DMS114 treated with DMSO at 0.1 percent for 48 hours (cell line): ENCODE results near the gene HECTD4.
A peak's percentile ranks its signal among the peaks of the same experiment; 100 is the strongest.
"Not testable (repeated sequence)": the region's sequence is repeated elsewhere in the genome, so short reads cannot be mapped to it uniquely, and the experiment has no call there.

ENCODE experiments used
- DNase-seq: peaks from one replicate; lab custom pipeline; 2025; ENCODE audit not compliant: unreplicated experiment; lab: John Stamatoyannopoulos, UW

Gene HECTD4, protein sequence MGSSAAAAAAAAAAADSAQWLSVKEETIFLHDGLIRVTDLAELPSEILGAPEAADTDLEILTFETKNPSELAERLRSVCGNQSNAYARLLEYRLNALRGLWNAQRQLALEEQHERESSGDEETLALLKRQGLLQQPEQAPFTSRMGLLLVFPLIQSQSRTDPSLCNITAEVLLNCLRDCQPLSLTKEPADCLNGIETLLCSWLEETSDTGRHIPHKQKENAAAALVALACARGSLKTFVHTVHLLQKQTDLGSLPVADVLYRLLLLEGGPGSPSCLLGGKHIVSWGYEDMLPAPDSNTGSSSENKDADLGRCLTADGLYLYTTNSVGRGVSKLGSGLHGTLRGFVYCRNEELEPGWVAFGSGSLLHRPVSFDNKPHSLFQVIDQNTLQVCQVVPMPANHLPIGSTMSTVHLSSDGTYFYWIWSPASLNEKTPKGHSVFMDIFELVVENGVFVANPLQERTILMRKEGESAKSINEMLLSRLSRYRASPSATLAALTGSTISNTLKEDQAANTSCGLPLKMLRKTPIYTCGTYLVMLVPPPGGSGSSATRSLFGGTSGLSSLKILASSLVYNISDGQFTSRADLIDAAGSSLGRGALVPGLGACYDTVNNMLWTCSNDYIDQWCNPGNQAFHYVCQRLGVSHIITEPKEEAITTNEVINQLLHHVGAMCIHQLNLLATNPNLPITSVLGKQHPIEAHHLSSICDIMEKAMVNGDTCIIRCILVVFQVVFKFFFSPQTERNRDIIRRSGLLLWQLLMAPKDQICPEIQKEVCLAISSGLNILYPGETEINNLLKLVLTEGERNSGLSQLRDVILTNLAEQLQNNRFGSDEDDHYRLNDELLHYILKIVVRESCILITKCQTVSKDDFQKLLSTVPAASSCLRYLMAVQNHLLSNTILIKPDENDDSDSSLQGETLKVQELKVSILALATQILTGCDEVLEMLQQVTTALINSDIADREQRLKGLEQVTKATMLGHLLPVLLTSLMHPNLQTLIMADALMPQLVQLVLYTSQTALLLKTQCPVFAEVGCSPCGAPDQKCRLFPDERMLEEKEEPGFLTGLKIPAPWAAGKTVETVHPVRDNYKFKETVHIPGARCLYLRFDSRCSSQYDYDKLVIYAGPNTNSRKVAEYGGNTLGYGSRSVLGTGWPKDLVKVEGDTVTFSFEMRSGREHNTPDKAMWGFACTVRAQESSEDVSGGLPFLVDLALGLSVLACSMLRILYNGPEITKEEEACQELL (N-terminal part only)

DNA sequence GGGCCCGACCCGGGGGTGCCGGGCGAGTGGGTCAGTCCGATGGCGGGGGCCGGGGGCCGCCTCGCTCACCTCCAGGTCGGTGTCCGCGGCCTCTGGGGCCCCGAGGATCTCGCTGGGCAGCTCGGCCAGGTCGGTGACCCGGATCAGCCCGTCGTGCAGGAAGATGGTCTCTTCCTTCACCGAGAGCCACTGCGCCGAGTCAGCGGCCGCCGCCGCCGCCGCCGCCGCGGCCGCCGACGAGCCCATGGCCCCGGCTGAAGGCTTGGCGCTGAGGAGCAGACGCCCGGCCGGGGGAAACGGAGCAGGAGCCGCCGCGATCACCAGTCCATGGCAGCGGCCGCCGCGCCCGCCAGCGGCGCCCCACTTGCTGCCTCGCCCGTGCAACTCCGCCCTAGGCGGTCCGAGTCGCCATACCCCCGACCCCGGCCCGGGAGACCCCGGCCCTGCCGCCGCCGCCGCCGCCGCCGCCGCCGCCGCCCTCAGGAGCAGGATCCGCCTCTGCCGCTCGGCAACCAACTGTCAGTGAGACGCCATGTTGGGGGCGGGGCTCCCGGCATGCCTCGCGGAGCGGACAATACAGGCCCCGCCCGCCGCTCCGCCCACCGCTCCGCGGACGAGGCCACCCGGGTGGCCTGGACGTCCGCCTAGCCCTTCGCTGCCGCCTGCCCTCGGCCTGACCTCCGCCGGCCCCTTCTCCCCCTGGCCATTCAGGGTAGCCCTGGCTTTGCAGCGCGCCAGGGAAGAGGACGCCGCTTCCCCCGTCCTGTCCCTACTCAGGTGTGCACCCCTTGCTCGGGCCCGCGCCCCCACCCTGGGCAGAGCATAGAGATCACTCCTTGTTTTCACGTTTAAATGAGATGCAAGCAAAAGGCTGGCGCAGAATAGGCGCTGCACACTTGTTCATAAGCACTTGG, at the start of gene HECTD4:
Gene HECTD4 (minus strand): TSS at position 549 of the 914 bp plus-strand sequence. CDS start 303 bp downstream, at position 246.
- DNase-seq, result peak; percentile 83

- DNase-seq, result no peak
Measured at GRCh38 chr12:112431965-112432364, 49.7 kb upstream of the HECTD4 start.

GRCh38 chr12:112430929-112431328, 48.7 kb upstream of the HECTD4 start:
- DNase-seq, result no peak

DNA sequence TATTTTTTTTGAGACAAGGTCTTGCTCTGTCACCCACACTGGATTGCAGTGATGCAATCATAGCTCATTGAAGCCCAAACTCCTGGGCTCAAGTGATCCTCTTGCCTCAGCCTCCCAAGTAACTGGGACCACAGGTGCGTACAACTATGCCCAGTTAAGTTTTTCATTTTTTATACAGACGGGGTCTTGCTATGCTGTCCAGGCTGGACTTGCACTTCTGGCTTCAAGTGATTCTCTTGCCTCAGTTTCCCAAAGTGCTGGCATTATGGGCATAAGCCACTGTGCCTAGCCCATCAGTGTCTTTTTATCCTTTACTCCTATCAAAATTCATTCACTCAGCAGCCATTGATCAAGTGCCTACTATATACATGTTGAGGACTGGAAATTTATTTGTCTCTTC, 45.5 kb upstream of the HECTD4 start:
- no peak for DNase-seq

- DNase-seq, result no peak
Measured at GRCh38 chr12:112425582-112426382, 43.6 kb upstream of the HECTD4 start.

DNA sequence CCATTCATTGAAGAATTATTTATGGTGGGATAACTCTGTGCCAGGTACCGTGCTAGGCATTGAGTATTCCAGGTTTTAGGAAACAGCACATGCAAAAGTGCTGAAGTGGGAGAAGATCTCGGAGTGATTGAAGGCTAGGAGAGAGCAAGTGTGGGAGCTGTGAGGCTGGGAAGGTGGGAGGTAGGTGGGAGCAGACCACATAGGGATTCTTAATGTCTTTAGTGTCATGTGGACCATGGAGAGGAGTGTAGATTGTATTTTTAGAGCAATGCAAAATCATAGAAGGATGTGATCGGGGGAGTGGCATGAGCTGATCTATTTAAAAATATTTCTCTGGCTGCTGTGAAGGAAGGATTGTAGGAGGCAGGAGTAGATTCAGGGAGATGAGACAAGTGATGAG, 41.9 kb upstream of the HECTD4 start:
- no peak for DNase-seq

- DNase-seq, result no peak
Measured at GRCh38 chr12:112422531-112422930, 40.3 kb upstream of the HECTD4 start.

DNA sequence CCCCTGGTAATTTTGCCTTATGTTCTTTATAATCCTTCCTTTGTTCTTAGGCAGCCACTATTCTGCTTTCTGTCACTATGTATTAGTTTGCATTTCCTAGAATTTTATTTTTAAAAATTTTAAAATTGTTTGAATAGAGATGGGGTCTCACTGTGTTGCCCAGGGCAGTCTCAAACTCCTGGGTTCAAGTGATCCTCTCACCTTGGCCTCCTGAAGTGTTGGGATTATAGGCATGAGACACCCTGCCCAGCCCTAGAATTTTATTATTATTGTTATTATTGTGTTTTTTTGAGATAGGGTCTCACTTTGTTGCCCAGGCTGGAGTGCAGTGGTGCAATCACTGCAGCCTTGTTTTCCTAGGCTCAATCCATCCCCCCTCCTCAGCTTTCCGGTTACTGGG, 39.1 kb upstream of the HECTD4 start:
- DNase-seq, result no peak

GRCh38 chr12:112420740-112421139, 38.5 kb upstream of the HECTD4 start:
- no peak for DNase-seq

DNA sequence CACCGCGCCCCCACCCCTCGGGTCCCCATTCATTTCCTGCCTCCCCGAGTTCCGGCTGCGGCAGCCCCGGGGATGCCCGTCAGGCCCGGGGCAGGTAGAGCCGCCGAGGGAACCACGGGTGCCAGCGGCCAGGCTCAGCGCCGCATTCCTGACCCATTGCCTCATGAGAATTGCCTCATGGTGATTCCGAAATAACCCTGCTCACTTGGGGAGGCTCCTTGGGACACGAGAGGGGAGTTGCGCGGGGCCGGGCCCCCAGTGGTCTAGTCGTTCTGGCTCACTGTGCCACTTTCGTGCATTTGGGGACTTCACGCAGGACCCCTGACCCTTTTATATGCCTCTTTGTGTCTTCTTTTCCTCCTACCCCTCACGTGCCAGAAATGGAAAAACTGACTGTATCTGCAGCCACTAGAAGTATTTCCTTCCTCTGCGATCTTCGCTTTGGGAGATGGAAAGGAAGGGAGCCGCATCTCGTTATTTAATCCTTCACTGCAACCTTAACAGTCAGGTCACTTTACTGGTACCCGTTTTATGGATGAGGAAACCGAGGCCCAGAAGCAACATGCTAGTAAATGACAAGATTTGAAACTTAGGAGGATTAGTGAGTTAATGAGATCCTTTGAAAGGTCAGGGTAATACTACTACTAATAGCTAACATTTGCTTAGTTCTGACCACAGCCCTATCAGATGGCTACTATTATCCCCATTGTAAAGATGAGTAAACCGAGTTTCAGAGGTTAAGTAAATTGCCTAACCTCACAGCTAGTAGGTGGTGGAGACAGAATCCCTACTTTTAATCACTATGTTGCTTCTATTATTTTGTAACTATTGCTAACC, 37.3 kb upstream of the HECTD4 start:
- no peak for DNase-seq

DNA sequence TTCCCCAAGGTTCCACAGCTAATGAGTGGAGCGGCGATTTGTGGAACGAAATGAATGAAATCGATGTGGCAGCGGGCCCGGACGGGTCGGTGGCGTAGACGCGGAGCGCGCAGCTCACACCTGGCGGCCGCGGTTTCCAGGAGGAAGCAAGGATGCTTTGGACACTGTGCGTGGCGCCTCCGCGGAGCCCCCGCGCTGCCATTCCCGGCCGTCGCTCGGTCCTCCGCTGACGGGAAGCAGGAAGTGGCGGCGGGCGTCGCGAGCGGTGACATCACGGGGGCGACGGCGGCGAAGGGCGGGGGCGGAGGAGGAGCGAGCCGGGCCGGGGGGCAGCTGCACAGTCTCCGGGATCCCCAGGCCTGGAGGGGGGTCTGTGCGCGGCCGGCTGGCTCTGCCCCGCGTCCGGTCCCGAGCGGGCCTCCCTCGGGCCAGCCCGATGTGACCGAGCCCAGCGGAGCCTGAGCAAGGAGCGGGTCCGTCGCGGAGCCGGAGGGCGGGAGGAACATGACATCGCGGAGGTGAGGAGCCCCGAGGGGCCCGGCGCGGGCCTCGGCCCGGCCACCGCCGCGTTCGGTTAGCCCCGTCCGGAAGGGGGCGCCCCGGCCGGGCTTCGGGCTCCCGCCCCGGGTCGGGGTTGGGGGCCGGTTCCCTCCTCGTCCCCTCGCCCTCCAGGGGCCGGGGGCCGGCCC, 36.5 kb upstream of the HECTD4 start, which contains the start of gene PTPN11:
Gene PTPN11 (plus strand): TSS at position 340 of the 689 bp plus-strand sequence. CDS start 165 bp downstream, at position 505.
- peak; percentile 43 for DNase-seq

DNA sequence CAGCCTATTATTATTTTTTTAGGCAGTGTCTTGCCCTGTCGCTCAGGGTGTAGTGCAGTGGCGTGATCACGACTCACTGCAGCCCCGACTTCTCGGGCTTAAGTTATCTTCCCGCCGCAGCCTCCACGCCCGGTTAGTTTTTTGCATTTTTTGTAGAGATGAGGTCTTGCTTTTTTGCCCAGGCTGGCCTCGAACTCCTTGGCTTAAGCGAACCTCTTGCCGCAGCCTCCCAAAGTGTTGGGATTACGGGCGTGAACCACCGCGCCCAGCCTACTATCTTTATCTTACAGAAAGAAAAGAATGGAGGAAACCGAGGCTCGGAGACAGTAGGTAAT, 36.0 kb upstream of the HECTD4 start:
- no peak for DNase-seq

GRCh38 chr12:112415457-112415856, 33.2 kb upstream of the HECTD4 start:
- not testable (repeated sequence) for DNase-seq

DNA sequence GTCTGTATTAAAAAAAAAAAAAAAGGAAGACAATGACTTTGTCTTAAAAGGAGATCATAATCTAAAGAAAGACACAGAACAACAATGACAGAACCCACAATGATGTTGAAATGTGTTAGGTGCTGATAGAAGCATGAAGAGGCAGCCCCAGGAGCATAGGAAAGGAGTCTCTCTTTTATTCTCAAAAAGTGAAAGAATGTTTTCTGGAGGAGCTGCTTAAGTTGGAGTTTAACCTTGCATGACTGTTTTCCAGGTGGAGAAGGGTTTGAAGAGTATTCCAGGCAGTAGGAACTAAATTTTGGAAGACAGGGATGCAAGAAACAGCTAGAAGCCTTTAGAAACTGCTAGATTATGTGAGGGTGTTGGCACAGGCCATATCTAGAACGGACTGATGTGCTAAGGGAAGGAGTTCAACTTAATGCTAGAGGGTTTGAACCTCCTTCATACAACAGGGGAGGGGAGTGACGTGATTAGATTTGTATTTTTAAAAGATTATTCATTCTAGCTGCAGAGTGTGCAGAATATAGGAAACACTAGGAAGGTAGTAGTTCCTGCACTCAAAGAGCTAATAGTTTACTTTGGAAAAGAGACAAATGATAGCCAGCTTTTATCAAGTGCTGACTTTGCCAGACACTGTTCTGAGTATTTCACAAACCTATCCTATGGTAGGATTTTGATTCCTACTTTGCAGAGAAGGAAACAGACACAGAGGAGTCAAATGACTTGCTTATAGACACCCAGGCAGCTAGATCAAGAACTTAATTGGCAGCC, 31.8 kb upstream of the HECTD4 start:
- no peak for DNase-seq

DNA sequence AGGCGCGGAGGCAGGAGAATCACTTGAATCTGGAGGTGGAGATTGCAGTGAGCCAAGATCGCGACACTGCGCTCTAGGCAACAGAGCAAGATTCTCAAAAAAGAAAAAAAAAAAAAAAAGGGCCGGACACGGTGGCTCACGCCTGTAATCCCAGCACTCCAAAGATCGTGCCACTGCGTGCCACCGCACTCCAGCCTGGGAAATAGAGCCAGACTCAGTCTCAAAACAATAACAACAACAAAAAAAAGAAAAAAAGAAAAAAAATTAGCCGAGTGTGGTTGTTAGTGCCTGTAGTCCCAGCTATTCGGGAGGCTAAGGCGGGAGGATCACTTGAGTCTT, 27.6 kb upstream of the HECTD4 start:
- no peak for DNase-seq

DNA sequence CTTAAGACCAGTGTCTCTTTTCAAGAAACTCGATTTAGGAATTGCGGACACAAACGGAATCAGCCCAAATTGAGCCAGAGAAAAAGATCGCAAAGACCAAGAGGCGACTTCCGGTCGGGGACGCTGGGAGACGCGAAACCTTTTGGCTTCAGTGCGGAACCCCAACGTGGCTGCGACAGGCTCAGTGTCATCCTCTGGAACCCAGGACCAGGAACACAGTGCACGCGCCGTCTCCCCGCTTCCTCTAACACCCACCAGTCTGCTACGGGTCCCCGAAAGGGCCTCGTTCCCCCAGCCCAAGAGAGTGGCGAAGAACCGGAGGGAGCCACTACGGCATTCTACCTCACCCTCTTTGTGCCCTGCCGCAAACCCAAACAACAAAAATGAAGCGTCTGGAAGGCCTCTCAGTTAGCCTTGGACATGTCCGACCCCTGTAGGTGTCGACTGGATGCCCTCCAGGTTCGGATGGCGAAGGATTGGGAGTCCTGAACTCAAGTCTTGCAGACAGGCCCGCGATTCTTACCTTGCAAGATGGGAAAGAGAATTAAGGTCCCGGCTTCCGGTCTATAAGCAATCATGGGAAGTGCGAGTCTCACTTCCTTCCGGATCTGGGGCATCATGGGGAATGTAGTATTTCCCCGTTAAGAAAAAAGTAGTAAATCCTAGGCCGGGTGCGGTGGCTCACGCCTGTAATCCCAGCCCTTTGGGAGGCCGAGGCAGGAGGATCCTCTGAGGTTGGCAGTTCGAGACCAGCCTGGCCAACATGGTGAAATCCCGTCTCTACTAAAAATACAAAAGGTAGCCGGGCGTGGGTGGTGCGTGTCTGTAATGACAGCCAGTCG, 27.1 kb upstream of the HECTD4 start, which contains the start of gene RPL6:
Gene RPL6 (minus strand): TSS at position 542 of the 842 bp plus-strand sequence. CDS start 949 bp downstream, outside the sequence.
- peak; percentile 95 for DNase-seq
